ENCODE measurements around the gene SLMAP.

Gene SLMAP

DNA sequence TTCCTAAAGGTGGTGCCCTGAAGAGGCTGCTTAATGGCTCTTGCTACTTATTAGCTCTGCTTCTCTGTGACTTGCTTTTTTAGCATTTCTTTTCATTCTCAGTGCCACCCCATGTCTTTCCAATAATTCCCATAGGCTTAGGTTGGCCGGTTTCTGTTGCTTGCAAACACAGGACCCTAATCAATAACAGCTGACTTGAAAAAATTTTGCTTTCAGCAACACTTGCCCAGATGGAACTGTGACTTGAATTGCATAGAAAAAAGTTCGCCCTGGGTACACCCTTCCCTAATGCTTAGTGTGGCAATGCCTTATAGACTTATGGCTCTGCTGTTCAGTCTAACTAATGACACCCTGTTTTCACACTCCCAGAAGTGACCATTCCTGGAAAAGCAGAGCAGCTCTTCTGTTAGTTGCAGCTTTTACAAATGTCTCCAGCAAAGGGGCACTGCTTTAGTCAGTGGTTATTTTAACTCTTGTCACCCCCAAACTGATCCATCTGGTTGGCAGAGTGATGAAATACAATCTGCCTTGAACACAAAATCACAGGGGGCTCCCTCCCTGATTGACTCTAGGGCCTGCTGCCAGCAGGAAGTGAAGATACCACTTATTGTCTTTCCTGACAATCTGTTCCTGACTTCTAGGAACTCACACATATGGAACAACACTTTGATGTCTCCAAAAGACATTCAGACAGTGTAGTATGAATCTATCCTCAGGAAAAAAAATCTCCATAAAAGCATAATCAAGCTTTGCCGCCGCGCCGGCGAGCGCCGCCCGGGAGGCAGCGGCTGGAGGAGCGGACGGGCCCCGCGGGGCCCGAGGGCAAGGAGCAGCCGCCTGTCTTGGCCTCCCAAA lies 9.7 kb upstream of the SLMAP start:
- in situ Hi-C loops (cut with MboI; ENCODE audit: low sequenced_read_pairs): no loop called here

DNA sequence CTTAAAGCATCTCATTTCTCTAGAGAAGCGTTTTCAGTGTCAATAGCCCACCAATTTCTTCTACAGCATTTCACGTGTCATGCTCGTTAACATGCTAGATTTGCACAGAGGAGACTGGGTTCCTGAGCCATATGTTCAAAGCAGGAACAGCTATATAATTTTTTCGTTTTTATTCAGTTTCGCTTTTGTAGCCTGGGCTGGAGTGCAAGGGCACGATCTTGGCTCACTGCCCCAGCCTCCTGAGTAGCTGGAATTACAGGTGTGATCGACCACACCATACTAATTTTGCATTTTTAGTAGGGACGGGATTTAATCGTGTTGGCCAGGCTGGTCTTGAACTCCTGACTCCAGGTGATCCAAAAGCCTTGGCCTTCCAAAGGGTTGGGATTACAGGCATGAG lies 6.6 kb upstream of the SLMAP start:
- in situ Hi-C loops (cut with MboI; ENCODE audit: low sequenced_read_pairs): no loop called here

DNA sequence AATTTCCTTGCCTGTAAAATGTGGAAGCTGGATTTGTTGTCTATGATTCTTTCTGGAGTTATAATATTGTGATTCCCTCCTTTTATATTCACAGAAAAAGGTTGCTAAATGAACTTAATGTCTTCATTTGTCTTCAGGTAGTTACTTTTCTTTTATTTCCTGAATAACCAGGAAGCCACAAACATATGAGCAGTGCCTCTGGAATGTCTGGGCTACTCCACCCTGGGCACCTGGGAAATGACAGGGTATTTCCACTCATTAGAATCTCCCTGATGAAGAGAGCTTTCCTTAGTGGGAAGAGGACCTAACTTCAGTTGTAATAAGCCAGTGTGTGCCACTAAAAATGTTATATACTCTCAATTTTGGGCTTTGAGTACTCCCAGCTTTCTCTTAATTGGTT lies 3.8 kb upstream of the SLMAP start:
- in situ Hi-C loops (cut with MboI; ENCODE audit: low sequenced_read_pairs): no loop called here

DNA sequence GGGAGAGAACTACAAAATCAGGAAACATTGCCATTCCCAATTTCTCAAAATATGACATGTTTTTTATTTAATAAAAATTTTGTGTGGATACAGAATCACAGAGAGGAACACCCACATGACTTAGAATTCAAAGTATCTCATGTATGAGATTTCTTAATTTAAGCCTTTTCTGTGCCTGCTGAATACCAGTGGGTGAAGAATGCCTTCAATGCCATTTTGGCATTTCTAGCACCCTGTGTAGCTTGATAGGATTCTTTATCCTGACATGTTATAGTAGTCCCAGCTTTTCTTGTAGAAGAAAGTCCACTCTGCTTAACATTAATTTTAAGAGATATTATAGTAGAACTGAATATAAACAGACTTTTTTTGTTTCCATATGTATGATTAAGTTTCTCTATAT lies 3.1 kb upstream of the SLMAP start:
- in situ Hi-C loops (cut with MboI; ENCODE audit: low sequenced_read_pairs): no loop called here

DNA sequence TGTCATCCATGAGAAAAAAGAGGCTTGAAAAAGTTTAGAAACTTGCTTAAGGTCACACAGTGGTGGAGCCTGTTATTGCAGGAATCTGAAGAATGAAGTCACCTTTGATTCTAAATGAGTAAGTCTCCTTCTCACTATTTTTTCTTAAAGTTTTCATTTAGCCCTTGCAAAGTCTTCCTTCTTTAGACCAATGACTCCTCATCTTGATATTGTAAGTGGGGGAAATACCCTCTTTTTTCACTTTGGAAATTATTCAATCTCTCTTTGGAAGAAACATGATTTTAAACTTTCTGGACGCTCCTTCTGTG lies 787 bp upstream of the SLMAP start:
- in situ Hi-C loops (cut with MboI; ENCODE audit: low sequenced_read_pairs): no loop called here

DNA sequence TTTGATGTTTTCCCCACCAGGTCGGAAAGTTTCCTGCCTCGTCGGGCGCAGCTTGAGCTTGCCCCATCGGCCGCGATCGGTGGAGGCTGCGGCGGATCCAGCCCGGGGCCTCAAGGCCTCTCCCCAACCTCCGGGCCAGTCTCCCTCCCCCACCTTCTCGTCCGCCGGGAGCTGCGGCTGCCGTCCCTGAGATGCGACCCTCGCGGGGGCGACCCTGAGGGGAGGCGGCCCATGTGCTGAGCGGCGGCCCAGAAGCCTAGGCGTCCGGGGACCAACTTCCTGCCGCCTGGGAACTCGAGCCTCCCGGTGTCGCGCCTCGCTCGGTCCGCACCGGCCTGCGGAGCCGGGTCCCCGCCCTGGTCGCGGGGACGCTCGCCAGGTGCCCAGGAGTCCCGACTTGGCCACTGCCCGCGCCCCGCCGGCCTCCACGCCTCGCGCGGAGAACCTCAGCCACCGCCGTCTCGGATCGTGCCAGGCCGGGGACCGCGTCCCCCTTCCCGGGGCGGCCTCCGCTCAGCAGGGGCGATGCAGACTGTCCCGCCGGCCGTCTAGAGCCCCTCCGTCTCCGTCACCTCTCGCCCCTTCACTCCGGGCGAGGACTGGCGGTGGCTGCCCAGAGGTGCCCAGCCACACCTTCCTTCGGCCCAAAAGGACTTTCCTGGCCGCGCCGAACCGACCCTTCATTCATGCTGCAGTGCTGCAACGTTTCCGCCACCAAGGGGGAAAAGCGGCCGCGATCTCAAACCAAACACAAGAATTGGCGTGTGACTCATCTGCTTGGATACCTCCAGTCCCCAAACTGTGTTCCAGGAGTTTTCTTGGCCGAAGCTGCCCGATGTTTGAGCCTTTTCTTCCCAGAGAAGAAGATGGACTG lies 656 bp downstream of the SLMAP start:
- in situ Hi-C loops (cut with MboI; ENCODE audit: low sequenced_read_pairs): no loop called here

DNA sequence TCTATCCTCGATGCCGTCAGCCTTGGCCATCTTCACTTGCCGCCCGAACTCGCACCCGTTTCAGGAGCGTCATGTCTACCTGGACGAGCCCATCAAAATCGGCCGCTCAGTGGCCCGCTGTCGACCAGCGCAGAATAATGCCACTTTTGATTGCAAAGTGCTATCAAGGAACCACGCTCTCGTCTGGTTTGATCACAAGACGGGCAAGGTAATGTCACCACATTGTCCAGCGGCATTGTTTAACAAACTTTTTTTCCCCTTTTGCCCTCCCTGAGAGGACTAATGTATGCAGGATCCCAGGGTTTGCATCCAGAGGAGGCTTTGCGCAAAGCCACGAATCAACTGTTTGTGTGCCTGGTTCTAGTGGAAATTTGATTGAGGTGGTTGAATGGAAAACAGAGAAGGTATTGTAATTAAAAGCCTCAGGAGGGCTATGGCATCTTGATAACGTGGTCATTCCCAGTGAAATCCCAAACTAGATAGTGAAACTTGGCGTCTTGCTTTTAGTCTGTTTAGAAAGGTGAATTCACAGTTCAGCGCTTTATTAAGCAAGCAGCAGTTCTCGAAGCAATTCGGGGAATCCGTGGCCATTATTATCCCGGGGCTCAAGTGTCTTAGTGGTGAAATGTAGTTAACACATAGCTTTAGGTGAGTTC lies 1.7 kb downstream of the SLMAP start:
- in situ Hi-C loops (cut with MboI; ENCODE audit: low sequenced_read_pairs): no loop called here

DNA sequence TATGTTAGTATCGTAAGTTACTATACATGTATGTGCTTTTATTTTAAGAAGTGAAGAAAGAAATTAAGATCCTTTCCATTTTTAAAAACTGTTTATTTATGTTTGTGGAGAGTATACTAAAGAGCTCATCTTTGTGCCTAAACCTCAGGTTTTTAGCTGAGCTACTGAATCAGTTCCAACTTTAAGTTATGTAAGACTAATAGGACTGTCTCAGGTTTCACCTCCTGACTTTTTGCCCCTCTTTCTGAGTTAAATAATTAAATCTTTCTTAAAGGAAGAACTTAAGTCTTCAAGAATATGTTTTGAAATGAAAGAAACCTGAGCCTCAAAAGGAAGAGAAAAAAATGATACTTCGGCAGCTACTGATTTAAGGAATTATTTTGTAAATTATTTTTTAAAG lies 2.6 kb downstream of the SLMAP start:
- in situ Hi-C loops (cut with MboI; ENCODE audit: low sequenced_read_pairs): no loop called here

DNA sequence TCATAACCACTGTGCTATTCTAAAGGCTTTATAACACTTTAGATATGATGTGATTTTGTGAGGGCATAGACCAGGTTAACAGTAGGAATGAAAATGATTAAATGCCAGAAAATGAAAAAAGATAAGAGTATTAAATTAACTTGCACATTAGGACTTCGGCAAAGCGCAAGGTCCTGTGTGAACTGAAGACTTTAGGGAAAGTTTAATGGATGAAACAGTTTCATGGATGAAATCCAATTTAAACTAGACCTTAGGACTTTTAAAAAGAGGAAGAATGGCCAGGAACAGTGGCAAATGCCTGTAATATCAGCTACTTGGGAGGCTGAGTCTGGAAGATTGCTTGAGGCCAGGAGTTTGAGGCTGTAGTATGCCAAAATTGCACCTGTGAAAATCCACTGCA lies 8.7 kb downstream of the SLMAP start:
- in situ Hi-C loops (cut with MboI; ENCODE audit: low sequenced_read_pairs): no loop called here

DNA sequence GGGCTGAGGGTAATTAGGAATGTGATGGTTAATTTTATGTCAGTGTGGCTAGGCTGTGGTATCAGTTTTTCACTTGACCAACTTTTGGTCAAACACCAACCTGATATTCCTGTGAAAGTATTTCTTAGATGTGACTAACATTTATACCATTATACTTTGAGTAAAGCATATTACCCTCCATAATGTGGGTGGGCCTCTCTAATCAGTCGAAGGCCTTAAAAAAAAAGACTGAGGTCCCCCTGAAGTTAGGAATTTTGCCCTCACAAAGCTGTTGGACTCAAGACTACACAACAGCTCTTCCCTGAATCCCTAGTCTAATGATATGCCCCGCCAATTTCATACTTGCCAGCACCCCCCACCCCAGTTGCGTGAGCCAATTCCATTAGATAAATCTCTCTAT lies 12.5 kb downstream of the SLMAP start:
- in situ Hi-C loops (cut with MboI; ENCODE audit: low sequenced_read_pairs): no loop called here

DNA sequence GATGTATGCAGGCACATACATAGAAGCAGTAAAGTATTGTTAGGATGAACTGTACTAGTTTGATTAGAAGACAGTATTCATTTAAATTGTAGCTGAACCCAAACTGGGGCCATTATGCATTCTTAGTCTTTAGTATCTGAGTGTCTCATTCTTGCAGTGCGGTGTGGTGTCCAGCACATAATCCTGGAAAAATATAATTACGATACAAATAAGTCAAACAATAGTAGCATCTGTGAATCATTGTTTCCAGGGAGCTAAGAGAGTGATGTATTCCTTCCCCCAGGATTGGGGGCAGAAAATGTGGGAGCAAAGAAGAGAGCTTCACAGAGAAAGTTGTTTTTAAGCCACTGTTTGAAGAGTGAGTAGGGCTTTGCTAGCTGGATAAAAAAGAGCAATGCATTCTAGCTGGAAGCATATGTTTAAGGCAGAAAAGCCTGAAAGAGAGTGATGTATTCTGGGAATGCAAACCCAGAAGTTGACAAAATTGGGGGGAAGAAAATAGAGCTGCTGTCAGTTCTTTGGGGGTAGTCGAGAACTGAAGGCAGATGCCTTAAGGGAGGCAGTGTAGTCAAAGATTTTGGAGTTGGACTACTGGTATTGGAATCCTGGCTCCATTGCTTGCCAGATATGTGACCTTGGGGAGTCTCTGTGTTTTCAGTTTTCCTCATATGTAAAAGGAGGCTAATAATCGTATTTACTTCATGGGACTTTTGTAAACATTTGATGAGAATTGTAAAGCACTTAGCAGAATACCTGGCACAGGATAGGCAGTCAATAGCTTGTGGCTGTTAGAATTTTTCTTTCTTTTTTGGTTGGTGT lies 14.1 kb downstream of the SLMAP start:
- in situ Hi-C loops (cut with MboI; ENCODE audit: low sequenced_read_pairs): no loop called here

DNA sequence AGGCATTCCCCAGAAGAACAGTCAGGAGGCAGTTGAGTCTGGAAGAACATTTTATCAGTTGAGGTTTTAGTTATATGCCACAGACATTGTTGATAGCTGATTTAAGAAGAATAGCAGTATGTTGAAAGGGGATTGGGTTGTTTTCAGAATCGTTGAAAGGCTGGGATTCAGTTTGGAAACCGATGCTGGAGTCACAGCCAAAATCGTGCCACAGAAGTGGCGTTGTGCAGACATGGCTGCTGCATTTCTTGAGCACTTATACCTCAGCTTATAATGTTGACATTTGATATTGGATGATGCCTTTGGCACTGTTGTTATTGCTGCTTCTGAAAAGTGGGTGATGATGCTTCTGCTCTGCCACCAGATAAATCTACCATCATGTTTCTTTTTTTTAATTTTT lies 16.1 kb downstream of the SLMAP start:
- in situ Hi-C loops (cut with MboI; ENCODE audit: low sequenced_read_pairs): no loop called here

DNA sequence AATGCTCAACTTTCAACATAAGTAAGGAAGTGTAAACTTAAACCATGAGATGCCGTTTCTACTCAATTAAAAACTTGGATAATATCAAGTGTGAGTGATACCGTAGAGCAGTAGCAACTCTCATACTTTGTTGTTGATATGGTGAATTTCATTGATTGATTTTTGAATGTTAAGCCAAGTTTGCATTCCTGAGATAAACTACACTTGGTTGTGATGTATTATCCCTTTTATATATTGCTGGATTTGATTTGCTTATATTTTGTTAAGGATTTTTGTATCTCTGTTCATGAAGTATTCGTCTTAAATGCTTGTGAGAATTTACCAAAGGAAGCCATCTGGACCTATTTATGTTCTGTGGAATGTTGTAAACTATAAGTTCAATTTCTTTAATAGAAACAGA lies 21.7 kb downstream of the SLMAP start:
- in situ Hi-C loops (cut with MboI; ENCODE audit: low sequenced_read_pairs): no loop called here

DNA sequence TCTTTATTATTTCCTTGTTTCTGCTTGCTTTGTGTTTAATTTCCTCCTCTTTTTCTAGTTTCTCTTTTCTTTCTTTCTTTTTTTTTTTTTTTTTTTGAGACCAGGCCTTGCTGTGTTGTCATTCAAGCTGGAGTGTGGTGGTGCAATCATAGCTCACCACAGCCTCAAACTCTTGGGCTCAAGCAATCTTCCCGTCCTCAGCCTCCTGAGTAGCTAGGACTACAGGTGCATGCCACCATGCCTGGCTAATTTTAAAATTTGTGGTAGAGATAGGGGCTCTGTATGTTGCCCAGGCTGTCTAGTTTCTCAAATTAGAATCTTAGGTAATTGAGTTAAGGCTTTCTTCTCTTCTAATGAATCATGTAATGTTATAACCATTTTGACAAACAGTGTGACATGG lies 22.4 kb downstream of the SLMAP start:
- in situ Hi-C loops (cut with MboI; ENCODE audit: low sequenced_read_pairs): no loop called here

DNA sequence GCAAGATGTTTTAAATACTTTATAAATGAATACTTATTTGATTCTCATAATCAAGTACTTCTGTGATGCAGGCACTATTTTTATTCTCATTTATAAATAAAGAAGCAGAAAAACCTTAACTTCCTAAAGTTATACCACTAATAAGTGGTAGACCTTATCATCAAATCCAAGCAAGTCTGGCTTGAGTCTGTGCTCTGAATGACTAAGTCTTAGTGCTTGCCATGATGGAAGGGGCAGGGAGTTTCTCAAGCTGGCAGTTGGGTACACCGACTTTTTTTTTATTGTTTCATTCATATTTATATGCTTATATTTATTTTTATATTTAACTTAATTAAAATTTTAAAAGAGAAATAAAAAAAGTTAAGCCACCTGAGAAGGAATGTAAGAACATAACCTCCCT lies 23.6 kb downstream of the SLMAP start:
- in situ Hi-C loops (cut with MboI; ENCODE audit: low sequenced_read_pairs): no loop called here

DNA sequence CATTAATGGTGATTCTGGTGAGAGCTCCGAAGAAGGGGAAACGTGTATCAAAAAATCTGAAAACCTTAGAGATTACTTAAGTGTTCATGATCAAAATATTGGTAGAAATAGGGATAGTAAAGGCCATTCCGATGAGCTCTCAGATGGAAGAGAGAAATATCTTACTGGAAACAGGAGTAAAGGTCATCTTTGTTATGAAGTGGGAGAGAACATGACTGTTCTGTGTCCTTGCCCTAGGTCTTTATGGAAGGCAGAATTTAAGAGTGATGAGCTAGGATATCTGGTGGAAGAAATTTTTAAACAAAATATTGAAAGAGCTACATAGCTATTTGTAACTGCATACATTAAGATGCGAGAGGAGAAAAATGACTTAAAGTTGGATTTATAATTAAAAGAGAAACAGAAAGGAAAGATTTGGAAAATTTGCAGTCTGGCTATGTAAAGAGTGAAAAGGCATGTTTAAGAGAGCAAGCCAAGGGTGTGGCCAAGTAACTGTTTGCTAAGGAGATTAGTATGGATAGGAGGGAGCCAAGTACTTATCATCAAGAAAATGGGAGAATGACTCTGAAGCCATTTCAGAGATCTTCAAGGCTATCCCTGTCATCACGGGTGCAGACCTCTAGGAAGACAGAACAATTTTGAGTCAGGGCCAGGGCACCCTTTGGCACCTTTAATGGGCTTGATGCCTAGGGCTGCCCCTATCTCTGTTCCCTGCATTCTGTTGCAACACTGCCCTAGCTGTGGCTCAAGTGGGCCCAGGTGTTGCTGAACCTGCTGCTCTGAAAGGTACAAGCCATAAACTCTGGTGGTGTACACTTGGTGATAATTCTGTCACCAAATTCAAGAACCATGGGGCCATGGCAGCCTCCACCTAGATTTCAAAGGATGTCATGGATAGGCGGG lies 27.3 kb downstream of the SLMAP start:
- in situ Hi-C loops (cut with MboI; ENCODE audit: low sequenced_read_pairs): no loop called here

DNA sequence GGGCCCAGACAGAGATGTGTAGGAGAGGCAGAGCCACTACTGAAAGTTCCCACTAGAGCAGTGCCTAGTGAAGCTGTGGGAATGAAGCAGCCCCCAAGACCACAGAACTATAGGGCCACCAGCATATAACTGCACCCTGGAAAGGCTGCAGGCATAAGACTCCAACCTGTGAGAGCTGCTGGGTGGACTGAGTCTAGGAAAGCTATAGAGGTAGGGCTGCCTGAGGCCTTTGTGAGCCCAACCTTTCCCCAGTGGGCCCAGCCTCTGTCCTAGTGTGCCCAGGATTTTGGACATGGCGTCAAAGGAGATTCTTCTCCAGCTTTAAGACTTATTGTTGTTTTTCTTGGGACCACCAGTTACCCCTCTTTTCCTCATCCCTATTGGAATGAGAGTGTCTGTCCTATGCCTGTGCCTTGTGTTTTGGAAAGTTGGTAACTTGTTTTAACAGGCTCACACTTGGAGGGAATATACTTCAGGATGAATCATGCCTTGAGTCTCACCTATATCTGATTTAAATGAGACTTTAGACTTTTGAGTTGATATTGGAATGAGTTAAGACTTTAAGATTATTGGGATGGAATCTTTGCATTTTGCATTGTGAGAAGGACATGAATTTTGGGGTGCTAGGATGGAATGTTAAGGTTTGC lies 28.1 kb downstream of the SLMAP start:
- in situ Hi-C loops (cut with MboI; ENCODE audit: low sequenced_read_pairs): no loop called here

DNA sequence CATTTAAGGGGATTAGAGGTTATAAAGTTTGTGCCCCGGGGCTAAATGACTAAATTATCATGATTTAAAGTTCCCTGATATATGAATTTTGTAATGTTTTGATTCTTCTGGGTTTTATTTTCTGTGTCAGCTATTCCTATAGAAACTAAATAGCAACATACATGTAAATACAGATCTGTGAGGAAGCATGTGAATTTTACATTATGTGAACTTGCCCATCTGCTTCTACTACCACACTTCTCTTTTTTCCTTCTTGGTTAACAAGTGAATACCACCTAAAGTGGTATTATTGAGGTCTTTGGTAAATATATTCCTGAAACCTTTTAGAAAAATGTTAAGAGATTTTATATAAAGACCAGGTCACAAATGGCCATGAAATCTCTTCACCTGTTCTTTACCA lies 29.3 kb downstream of the SLMAP start:
- in situ Hi-C loops (cut with MboI; ENCODE audit: low sequenced_read_pairs): no loop called here

DNA sequence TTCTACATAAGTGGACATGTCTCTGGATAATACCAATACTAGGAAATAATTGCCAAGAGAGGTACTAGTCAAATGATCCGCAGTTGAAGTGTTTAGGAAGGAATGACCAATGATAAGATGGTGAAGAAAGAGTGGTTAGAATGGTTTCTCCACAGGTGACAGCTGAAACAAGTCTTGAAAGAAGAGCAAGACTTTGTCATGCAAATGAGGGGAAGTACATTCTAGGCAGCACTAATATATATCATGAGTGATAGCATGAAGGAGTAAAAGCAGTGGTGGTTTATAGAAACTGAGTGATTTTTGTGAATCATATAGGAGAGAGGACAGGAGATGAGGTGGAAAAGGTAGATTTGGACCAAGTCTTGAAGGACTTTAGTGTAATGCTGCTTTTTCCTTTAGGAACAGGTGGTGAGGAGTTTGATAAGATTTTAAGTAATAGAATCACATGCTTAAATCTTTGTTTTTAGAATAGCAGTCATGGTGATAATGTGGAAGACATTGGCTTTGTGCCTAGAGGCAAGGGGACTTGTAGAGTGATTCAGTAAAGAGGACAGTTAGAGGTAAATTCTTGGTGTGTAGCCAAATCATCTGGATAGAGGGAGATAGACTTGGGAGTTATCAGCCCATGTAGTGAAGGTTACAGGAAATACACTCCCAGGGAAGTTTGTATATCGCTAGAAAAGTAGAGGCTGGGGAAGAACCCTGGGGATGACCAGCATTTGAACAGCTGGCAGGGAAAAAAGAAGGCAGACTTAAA lies 31.9 kb downstream of the SLMAP start:
- in situ Hi-C loops (cut with MboI; ENCODE audit: low sequenced_read_pairs): no loop called here
